Pancreas (tissue), 10 donors: ENCODE data around the gene DRAXIN. TPM values are rescaled to one million over a fixed set of nuclear protein-coding genes. Genes with fewer than 3 reads are reported as not detected.
"Not testable (repeated sequence)": the region's sequence is repeated elsewhere in the genome, so short reads cannot be mapped to it uniquely, and the experiment has no call there.

ENCODE experiments used
- ATAC-seq, 4 donors: fragments of 200-7000 bp; cut with Tn5 transposase; one replicate each; pipeline versions ENCODE4 v1.8.0 to v1.9.1; 2020; ENCODE audit warnings: mild to moderate bottlenecking in 4 of 4, moderate library complexity in 4 of 4
- DNase-seq, 6 donors: peaks; one replicate each; pipeline ENCODE4 v3.0.0-alpha.2; 2020
- FAIRE-seq: peaks from 2 replicates; lab custom pipeline; 2012; peaks lifted over from hg19 to GRCh38; lab: Jason Lieb, UNC
- H3K27ac ChIP-seq, 4 donors: fragments of 200-600 bp; sonication (generic); 1 replicate in 3 of 4; 2 replicates in 1 of 4; pipeline versions ENCODE4 v1.5.0 to v1.8.0; 2020
- H3K27me3 ChIP-seq, 4 donors: fragments of 200-600 bp; one replicate each; pipeline ENCODE4 v1.8.0; 2021
- H3K36me3 ChIP-seq, 3 donors: fragments of 200-600 bp; sonication (generic) in 1 of 3; one replicate each; pipeline versions ENCODE4 v1.5.0 to v1.8.0; 2020 to 2021
- H3K4me1 ChIP-seq, 3 donors: fragments of 200-600 bp; one replicate each; pipeline ENCODE4 v1.8.0; 2021
- H3K4me3 ChIP-seq, 4 donors: fragments of 200-600 bp; sonication (generic) in 2 of 4; one replicate each; pipeline versions ENCODE4 v1.5.0 to v1.8.0; 2020 to 2021
- H3K9me3 ChIP-seq, 4 donors: fragments of 200-600 bp; one replicate each; pipeline ENCODE4 v1.8.0; 2021
- CTCF ChIP-seq, 4 donors: fragments of 200-600 bp; sonication (generic) in 3 of 4; IDR thresholded peaks; one replicate each; pipeline versions ENCODE4 v1.5.0 to v1.8.0; 2021; ENCODE audit warnings: antibody characterized with exemption in 4 of 4
- WGBS, 2 donors: extraction: QIAGEN DNeasy Blood & Tissue Kit; methylation state at CpG; one replicate each; pipeline ENCODE4 v1.1.7; 2013; 5-methylcytosine and 5-hydroxymethylcytosine counted together
- intact Hi-C, 3 donors: fragments of 100-400 bp; cut with DNase I; formaldehyde crosslinking; loops; one replicate each; pipeline versions ENCODE4 v1.11.1 to v1.14.2; 2022
- polyA plus RNA-seq, 2 donors: library from polyadenylated mRNA; stranded (reverse); fragments of 200-250 nt; gene quantifications; one replicate each; pipeline ENCODE4 v1.2.3, GENCODE V29; 2013
- total RNA-seq, 6 donors: library from RNA; stranded (reverse); fragmentation: NEBNext Ultra II Directional in 4 of 6; extraction: Animal tissue kit (Norgen Biotek cat#: 25700) in 4 of 6; gene quantifications; one replicate each; pipeline versions ENCODE4 v1.2.1 to v1.2.4, GENCODE V29; 2021 to 2023
- donor health status: healthy with polysubstance abuse.
- donor health status: DM: no; HTN: no; CAD: no; lungs with moderate emphysema.
- donor health status: DM: no; HTN: no; CAD: no.
- donor health status: control.
- donor health status: control.
- donor health status: Bipolar disorder and iron deficiency.
- donor health status: DM: yes; HTN: yes; CAD: no.
- donor health status: DM: no; HTN: no; CAD: no.
- donor health status: DM: no; HTN: no; CAD: no.
- donor health status: DM: yes; HTN: yes; CAD: no.

The DRAXIN gene, protein sequence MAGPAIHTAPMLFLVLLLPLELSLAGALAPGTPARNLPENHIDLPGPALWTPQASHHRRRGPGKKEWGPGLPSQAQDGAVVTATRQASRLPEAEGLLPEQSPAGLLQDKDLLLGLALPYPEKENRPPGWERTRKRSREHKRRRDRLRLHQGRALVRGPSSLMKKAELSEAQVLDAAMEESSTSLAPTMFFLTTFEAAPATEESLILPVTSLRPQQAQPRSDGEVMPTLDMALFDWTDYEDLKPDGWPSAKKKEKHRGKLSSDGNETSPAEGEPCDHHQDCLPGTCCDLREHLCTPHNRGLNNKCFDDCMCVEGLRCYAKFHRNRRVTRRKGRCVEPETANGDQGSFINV
- total RNA-seq (under 1 TPM in 5 of 6 donors, not detected in 1; 0.03 to 0.09 (median 0.03) TPM), polyA plus RNA-seq (under 1 TPM; under 0.01 TPM)

DNA sequence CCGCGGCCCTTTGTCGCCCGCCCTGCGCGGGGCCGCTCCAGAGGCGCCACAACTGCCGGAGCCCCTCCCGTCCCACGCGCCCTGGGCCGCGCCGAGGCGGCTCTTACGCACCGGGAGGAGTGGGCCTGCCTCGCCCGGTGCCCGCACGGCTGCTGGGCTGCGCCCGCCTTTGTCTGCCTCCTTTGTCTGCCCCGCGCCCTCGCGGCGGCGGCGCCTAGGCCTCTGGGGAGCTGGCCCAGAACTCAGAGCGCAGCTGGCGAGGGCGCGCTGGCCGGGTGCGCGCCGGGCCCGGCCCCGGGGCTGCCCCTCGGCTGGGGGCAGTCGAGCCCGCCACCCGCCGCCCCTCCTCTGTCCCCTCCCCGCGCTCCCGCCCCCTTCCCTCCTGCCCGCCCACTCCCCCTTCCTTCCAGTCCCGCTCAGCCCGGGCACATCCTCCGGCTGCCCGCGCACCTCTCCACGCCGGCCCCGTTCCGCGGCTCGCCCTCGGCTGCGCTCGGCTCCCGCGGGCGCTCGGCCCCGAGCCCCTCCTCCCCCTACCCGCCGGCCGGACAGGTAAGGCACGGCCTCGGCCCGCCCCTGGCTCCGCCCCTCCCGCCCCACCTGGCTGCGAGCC is at the start of gene DRAXIN:
DRAXIN (plus strand) TSS at position 409 of the 613 bp plus-strand sequence. CDS start 14,549 bp downstream, outside the sequence.
- no peaks in the 10 kb centered on the region for H3K9me3 ChIP-seq
- ATAC-seq, result peak in 2 of 4 donors; percentile 44 to 45
- H3K27me3 ChIP-seq, result peaks cover 0 to 11% (median 2%) of the 10 kb centered on the region in 4 donors
- FAIRE-seq, result no peak
- peaks cover 5 to 10% (median 10%) of the 10 kb centered on the region in 3 donors for H3K4me1 ChIP-seq
- no peak for DNase-seq
- intact Hi-C loops, result no loop called here
- no peak within 1 kb of the TSS for H3K27ac ChIP-seq
- H3K4me3 ChIP-seq, result peak within 1 kb of the TSS in 2 of 4 donors; percentile 16 to 39
- 0 to 1% methylated on average over 44 to 78 of the region's 78 CpGs for WGBS, 2 donors
- no peak for TF ChIP-seq CTCF (IDR thresholded peaks at IDR 0.05)
- no peaks in the 10 kb centered on the region for H3K36me3 ChIP-seq

- H3K9me3 ChIP-seq, result no peaks in the 10 kb centered on the region
- H3K4me3 ChIP-seq, result no peak overlapping the region
- no peaks in the 10 kb centered on the region for H3K27me3 ChIP-seq
- DNase-seq (no peak), ATAC-seq (no peak), FAIRE-seq (no peak)
- H3K27ac ChIP-seq, result no peak overlapping the region
- intact Hi-C loops, result loop anchor here in 2 of 3 donors (10.0 kb wide), 4 partner anchors 307 to 607 kb away; no protein-coding TSS in a partner anchor
- 70 to 73% methylated on average over 5 of the region's 5 CpGs for WGBS, 2 donors
- TF ChIP-seq CTCF (IDR thresholded peaks at IDR 0.05), result no peak
- no peaks in the 10 kb centered on the region for H3K4me1 ChIP-seq
- no peaks in the 10 kb centered on the region for H3K36me3 ChIP-seq
Measured at GRCh38 chr1:11641776-11642305, 49.7 kb upstream of the DRAXIN start.

- H3K4me3 ChIP-seq, H3K27me3 ChIP-seq, H3K9me3 ChIP-seq, H3K4me1 ChIP-seq, H3K36me3 ChIP-seq, H3K27ac ChIP-seq, FAIRE-seq: not testable (repeated sequence)
- intact Hi-C loops, result loop anchor here in 2 of 3 donors (10.0 kb wide), 4 partner anchors 308 to 608 kb away; no protein-coding TSS in a partner anchor
- 58 to 60% methylated on average over 18 of the region's 18 CpGs for WGBS, 2 donors
- ATAC-seq (peak; percentile 63 to 89 (median 82)), DNase-seq (peak in 3 of 6 donors; percentile 35 to 69 (median 58))
- TF ChIP-seq CTCF (IDR thresholded peaks at IDR 0.05), result peak; percentile 83 to 93 (median 90)
Measured at GRCh38 chr1:11642418-11643017, 49.0 kb upstream of the DRAXIN start.

GRCh38 chr1:11643782-11644181 is 47.7 kb upstream of the DRAXIN start:
- WGBS, 2 donors, result 48 to 51% methylated on average over 5 of the region's 5 CpGs
- Histone ChIP-seq H3K36me3 (no peaks in the 10 kb centered on the region), H3K9me3 (no peaks in the 10 kb centered on the region), H3K4me1 (peaks cover 0 to 10% (median 6%) of the 10 kb centered on the region in 3 donors), H3K27ac (no peak overlapping the region), H3K4me3 (no peak overlapping the region), H3K27me3 (no peaks in the 10 kb centered on the region)
- FAIRE-seq (no peak), DNase-seq (peak in 1 of 6 donors; percentile 25), ATAC-seq (no peak)
- intact Hi-C loops, result loop anchor here in 2 of 3 donors (10.0 kb wide), 4 partner anchors 309 to 609 kb away; no protein-coding TSS in a partner anchor
- no peak for TF ChIP-seq CTCF (IDR thresholded peaks at IDR 0.05)
